ENCODE results near the gene SYT9.

DNA sequence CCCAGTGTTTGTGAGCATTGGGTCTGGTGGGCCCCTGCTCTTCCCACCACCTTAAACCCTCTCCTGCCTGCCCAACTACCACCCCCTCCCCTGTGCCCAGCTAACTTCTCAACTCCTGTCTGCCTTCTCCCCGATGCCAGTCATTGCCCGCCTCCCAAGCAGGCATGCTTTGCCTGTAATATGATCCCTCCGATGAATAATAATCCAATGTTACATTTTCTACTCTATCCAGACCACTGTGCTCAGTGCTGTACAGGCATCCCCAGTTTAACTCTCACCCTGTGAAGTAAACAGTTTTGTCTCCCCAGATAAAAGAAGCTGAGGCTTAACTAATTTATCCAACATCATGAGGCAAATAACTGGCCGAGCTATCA, 198.1 kb downstream of the SYT9 start:
- TF ChIP-seq MYC (IDR thresholded peaks at IDR 0.05; ENCODE audit: insufficient read depth, insufficient read length, insufficient replicate concordance, low read length, severe bottlenecking) (no peak), EGR1 (IDR thresholded peaks at IDR 0.05; ENCODE audit: borderline replicate concordance in 1 of 2, low read depth in 2 of 2, low read length in 2 of 2) (no peak), EP300 (IDR thresholded peaks at IDR 0.05; ENCODE audit: borderline replicate concordance in 1 of 2, control insufficient read depth in 1 of 2, low read depth in 2 of 2, low read length in 2 of 2) (no peak)
- TF ChIP-seq, protein P1, sequence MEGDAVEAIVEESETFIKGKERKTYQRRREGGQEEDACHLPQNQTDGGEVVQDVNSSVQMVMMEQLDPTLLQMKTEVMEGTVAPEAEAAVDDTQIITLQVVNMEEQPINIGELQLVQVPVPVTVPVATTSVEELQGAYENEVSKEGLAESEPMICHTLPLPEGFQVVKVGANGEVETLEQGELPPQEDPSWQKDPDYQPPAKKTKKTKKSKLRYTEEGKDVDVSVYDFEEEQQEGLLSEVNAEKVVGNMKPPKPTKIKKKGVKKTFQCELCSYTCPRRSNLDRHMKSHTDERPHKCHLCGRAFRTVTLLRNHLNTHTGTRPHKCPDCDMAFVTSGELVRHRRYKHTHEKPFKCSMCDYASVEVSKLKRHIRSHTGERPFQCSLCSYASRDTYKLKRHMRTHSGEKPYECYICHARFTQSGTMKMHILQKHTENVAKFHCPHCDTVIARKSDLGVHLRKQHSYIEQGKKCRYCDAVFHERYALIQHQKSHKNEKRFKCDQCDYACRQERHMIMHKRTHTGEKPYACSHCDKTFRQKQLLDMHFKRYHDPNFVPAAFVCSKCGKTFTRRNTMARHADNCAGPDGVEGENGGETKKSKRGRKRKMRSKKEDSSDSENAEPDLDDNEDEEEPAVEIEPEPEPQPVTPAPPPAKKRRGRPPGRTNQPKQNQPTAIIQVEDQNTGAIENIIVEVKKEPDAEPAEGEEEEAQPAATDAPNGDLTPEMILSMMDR (IDR thresholded peaks at IDR 0.05 in 2 of 3, conservative IDR thresholded peaks at IDR 0.05 in 1 of 3; ENCODE audit: control insufficient read depth in 2 of 3, extremely low read depth in 1 of 3, insufficient read depth in 1 of 3, low read depth in 3 of 3, low read length in 3 of 3), result no peak

All from GM12878 (cell line).